SU-DHL-6 (cell line): Measurements from ENCODE around the gene SHC3.

Experiments used
- H2AFZ ChIP-seq: fragments of 200-600 bp; sonication (generic); 2 replicates; pipeline ENCODE4 v1.6.1; 2014; ENCODE audit warnings: low read depth, mild to moderate bottlenecking, moderate library complexity, mixed read lengths, antibody characterized with exemption, low read length; ENCODE audit not compliant: severe bottlenecking
- H3F3A ChIP-seq: fragments of 200-600 bp; shearing (Covaris generic); 2 replicates; pipeline ENCODE4 v1.6.0; 2016; ENCODE audit warnings: antibody characterized with exemption, mild to moderate bottlenecking; ENCODE audit not compliant: insufficient read depth
- H3K27ac ChIP-seq: fragments of 200-600 bp; sonication (generic); 2 replicates; pipeline ENCODE4 v1.5.1; 2016; ENCODE audit warnings: low read depth, mild to moderate bottlenecking, low read length, moderate library complexity, mixed read lengths
- H3K27me3 ChIP-seq: fragments of 200-600 bp; sonication (generic), shearing (Covaris generic); 2 replicates; pipeline ENCODE4 v1.6.0; 2014; ENCODE audit warnings: mild to moderate bottlenecking, low read length
- H3K36me3 ChIP-seq: fragments of 200-600 bp; sonication (generic); 2 replicates; pipeline ENCODE4 v1.6.1; 2014; ENCODE audit warnings: mild to moderate bottlenecking, low read length, mixed read lengths
- H3K4me2 ChIP-seq: fragments of 300-600, 200-600 bp; shearing (Covaris generic), sonication (generic); 2 replicates; pipeline ENCODE4 v1.6.0; 2014; ENCODE audit warnings: low read length, low read depth, mild to moderate bottlenecking; ENCODE audit not compliant: poor library complexity, severe bottlenecking
- H3K4me3 ChIP-seq: fragments of 200-600 bp; sonication (generic); 2 replicates; pipeline ENCODE4 v1.5.1; 2014; ENCODE audit warnings: antibody characterized with exemption, low read length, mild to moderate bottlenecking, mixed read lengths; ENCODE audit not compliant: insufficient read depth, poor library complexity, severe bottlenecking
- H3K79me2 ChIP-seq: fragments of 200-600 bp; sonication (generic); 2 replicates; pipeline ENCODE4 v1.6.1; 2014; ENCODE audit warnings: mild to moderate bottlenecking, low read length, moderate library complexity; ENCODE audit not compliant: insufficient read depth
- H3K9ac ChIP-seq: fragments of 200-600 bp; sonication (generic); 2 replicates; pipeline ENCODE4 v1.7.0; 2014; ENCODE audit warnings: mild to moderate bottlenecking, low read length
- H3K9me2 ChIP-seq: fragments of 200-600 bp; sonication (generic); replicated peaks from 2 replicates; pipeline ENCODE4 v1.6.1; 2014; ENCODE audit warnings: low read length; ENCODE audit not compliant: insufficient read depth
- H3K9me3 ChIP-seq: fragments of 200-600 bp; sonication (generic); 2 replicates; pipeline ENCODE4 v1.6.1; 2014; ENCODE audit warnings: low read length, mixed read lengths; ENCODE audit not compliant: insufficient read depth
- H4K20me1 ChIP-seq: fragments of 200-600 bp; sonication (generic); 2 replicates; pipeline ENCODE4 v1.6.1; 2014; ENCODE audit warnings: low read depth, mild to moderate bottlenecking, antibody characterized with exemption, low read length, moderate library complexity, mixed read lengths
- CTCF ChIP-seq: fragments of 200-600 bp; sonication (generic); IDR thresholded peaks from one replicate; pipeline ENCODE4 v1.5.1; 2017; ENCODE audit warnings: antibody characterized with exemption, mild to moderate bottlenecking, low read length, moderate library complexity; ENCODE audit not compliant: insufficient read depth, poor library complexity, severe bottlenecking
- EZH2phosphoT487 ChIP-seq: fragments of 200-600 bp; sonication (generic), shearing (Covaris generic); conservative IDR thresholded peaks from 2 replicates; pipeline ENCODE4 v1.6.1; 2018; ENCODE audit warnings: mild to moderate bottlenecking, antibody characterized with exemption, low read length, moderate library complexity, mixed read lengths

SHC3 gene

GRCh38 chr9:89144238-89144637 lies 34.4 kb downstream of the SHC3 start:
- Histone ChIP-seq H3K36me3 (no peaks in the 10 kb centered on the region), H3F3A (no peaks in the 10 kb centered on the region), H3K79me2 (no peaks in the 10 kb centered on the region), H3K4me2 (no peak overlapping the region), H3K9me3 (no peaks in the 10 kb centered on the region), H3K4me3 (no peak overlapping the region), H3K9me2 (no peaks in the 10 kb centered on the region), H4K20me1 (no peaks in the 10 kb centered on the region), H3K9ac (no peak overlapping the region), H2AFZ (no peak overlapping the region), H3K27ac (no peak overlapping the region), H3K27me3 (no peaks in the 10 kb centered on the region)
- TF ChIP-seq EZH2phosphoT487 (no peak), CTCF (no peak)

- Histone ChIP-seq H4K20me1 (no peaks in the 10 kb centered on the region), H3K4me3 (no peak overlapping the region), H2AFZ (no peak overlapping the region), H3K79me2 (no peaks in the 10 kb centered on the region), H3K36me3 (no peaks in the 10 kb centered on the region), H3F3A (no peaks in the 10 kb centered on the region), H3K9ac (no peak overlapping the region), H3K9me3 (no peaks in the 10 kb centered on the region), H3K9me2 (no peaks in the 10 kb centered on the region), H3K27me3 (no peaks in the 10 kb centered on the region), H3K27ac (no peak overlapping the region), H3K4me2 (no peak overlapping the region)
- TF ChIP-seq EZH2phosphoT487 (no peak), CTCF (no peak)
These were observed 35.4 kb downstream of the SHC3 start for GRCh38 chr9:89143266-89143665.

GRCh38 chr9:89139455-89139854 lies 39.2 kb downstream of the SHC3 start:
- H3K9ac ChIP-seq, result no peak overlapping the region
- no peak overlapping the region for H3K27ac ChIP-seq
- H3K4me2 ChIP-seq, result no peak overlapping the region
- no peak for TF ChIP-seq CTCF
- no peak for TF ChIP-seq EZH2phosphoT487
- no peaks in the 10 kb centered on the region for H3F3A ChIP-seq
- H4K20me1 ChIP-seq, result no peaks in the 10 kb centered on the region
- no peak overlapping the region for H3K4me3 ChIP-seq
- no peaks in the 10 kb centered on the region for H3K79me2 ChIP-seq
- no peak overlapping the region for H2AFZ ChIP-seq
- peaks cover 13% of the 10 kb centered on the region; the same call in 1 of the 2 replicates for H3K9me3 ChIP-seq
- H3K36me3 ChIP-seq, result no peaks in the 10 kb centered on the region
- no peaks in the 10 kb centered on the region for H3K27me3 ChIP-seq
- no peaks in the 10 kb centered on the region; the same call in 1 of the 2 replicates for H3K9me2 ChIP-seq
